NCI-H128 (cell line): Measurements from ENCODE around the gene RTL1.

Experiments
- DNase-seq: peaks from one replicate; lab custom pipeline; 2025; ENCODE audit not compliant: unreplicated experiment; lab: John Stamatoyannopoulos, UW

Gene RTL1

GRCh38 chr14:100903672-100904185 is at the start of gene RTL1:
Gene RTL1, minus strand, starts transcription at chr14:100903722. Its CDS starts 18,934 bp downstream, at chr14:100884788.
- DNase-seq: no peak

GRCh38 chr14:100950024-100950423 is 46.5 kb upstream of the RTL1 start:
- no peak for DNase-seq

- DNase-seq: no peak
Measured at GRCh38 chr14:100944052-100944451, 40.5 kb upstream of the RTL1 start.

- no peak for DNase-seq
Measured at GRCh38 chr14:100930270-100930669, 26.7 kb upstream of the RTL1 start.

GRCh38 chr14:100915560-100915959 is 12.0 kb upstream of the RTL1 start:
- no peak for DNase-seq

- no peak for DNase-seq
Measured at GRCh38 chr14:100914597-100915021, 11.1 kb upstream of the RTL1 start.

- DNase-seq: no peak
Measured at GRCh38 chr14:100911665-100912316, 8.3 kb upstream of the RTL1 start.

GRCh38 chr14:100910888-100911664 is 7.6 kb upstream of the RTL1 start:
- no peak for DNase-seq

- no peak for DNase-seq
Measured at GRCh38 chr14:100909439-100909838, 5.9 kb upstream of the RTL1 start.

- DNase-seq: no peak
Measured at GRCh38 chr14:100907240-100907639, 3.7 kb upstream of the RTL1 start.

GRCh38 chr14:100906420-100906819 is 2.9 kb upstream of the RTL1 start:
- DNase-seq: no peak

- no peak for DNase-seq
Measured at GRCh38 chr14:100905166-100905565, 1.6 kb upstream of the RTL1 start.

GRCh38 chr14:100904307-100905087 is 975 bp upstream of the RTL1 start:
- no peak for DNase-seq

GRCh38 chr14:100903134-100903468 is 421 bp downstream of the RTL1 start:
- no peak for DNase-seq

- no peak for DNase-seq
Measured at GRCh38 chr14:100902295-100903133, 1.0 kb downstream of the RTL1 start.

- DNase-seq: no peak
Measured at GRCh38 chr14:100901391-100902183, 1.9 kb downstream of the RTL1 start.

GRCh38 chr14:100900837-100901390 is 2.6 kb downstream of the RTL1 start:
- peak; percentile 28 for DNase-seq

- DNase-seq: no peak
Measured at GRCh38 chr14:100899884-100900771, 3.4 kb downstream of the RTL1 start.
